ENCODE measurements around the gene ZNF197.
"Not testable (repeated sequence)": the region's sequence is repeated elsewhere in the genome, so short reads cannot be mapped to it uniquely, and the experiment has no call there.

The ZNF197 gene

GRCh38 chr3:44624749-44625480 is at the start of gene ZNF197:
Gene ZNF197, plus strand, starts transcription at chr3:44625036. Its CDS starts 4,119 bp downstream, at chr3:44629155.
- H3K4me3 ChIP-seq (ENCODE audit: low read depth, low read length), result peak within 1 kb of the TSS; percentile 87

- no peak overlapping the region for H3K4me3 ChIP-seq (ENCODE audit: low read depth, low read length)
Measured at GRCh38 chr3:44576613-44577012, 48.2 kb upstream of the ZNF197 start.

- not testable (repeated sequence) for H3K4me3 ChIP-seq (ENCODE audit: low read depth, low read length)
Measured at GRCh38 chr3:44577354-44577952, 47.4 kb upstream of the ZNF197 start.

GRCh38 chr3:44578316-44578715 is 46.5 kb upstream of the ZNF197 start:
- not testable (repeated sequence) for H3K4me3 ChIP-seq (ENCODE audit: low read depth, low read length)

DNA sequence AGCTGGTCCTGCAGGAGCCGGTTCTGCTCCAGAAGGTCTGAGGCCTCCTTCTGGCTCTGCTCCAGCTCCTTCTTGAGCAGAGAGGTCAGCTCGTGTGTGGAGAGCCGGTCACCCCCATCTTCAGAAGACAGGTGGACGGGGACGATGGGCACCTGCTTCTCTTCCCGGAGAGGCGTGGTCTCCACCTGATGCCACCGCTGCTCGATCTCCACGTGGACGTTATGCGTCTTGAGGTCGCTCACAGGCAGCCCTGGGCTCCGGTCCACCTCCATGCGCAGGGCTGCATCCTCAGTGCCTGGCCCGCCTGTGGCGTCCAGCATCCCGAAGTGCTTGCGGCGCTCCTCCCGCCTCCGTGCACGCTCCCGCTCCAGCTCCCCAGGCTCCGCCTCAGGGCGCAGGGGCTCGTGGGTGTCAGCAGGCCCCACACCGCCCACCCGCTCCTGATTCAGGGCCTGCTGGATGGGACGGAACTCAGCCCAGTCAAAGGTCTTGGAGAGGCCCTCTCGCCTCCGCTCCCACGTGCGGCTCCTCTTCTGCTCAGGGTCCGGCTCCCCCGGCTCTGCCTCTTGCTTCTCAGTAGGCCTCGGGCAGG is 45.8 kb upstream of the ZNF197 start:
- not testable (repeated sequence) for H3K4me3 ChIP-seq (ENCODE audit: low read depth, low read length)

DNA sequence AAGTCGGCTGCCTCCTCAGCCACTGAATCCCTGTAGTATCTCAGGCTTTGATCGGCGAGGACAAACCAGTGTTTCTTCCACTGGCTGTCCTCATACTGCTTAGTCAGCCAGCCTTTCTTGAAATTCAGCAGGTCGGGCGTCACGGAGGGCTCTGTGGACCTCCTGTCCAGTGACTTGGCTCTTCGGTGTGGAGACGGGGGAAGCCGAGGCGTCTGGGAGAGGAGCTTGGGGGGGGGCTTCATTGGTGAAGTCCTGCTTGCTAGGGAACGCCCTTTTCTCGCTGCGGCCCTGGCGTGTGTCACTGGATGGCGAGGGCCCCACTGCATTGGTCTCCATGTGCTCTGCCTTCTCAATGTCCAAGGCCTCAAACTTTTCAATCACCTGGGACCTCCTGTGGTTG is 45.1 kb upstream of the ZNF197 start:
- not testable (repeated sequence) for H3K4me3 ChIP-seq (ENCODE audit: low read depth, low read length)

GRCh38 chr3:44580971-44581370 is 43.9 kb upstream of the ZNF197 start:
- H3K4me3 ChIP-seq (ENCODE audit: low read depth, low read length), result not testable (repeated sequence)

DNA sequence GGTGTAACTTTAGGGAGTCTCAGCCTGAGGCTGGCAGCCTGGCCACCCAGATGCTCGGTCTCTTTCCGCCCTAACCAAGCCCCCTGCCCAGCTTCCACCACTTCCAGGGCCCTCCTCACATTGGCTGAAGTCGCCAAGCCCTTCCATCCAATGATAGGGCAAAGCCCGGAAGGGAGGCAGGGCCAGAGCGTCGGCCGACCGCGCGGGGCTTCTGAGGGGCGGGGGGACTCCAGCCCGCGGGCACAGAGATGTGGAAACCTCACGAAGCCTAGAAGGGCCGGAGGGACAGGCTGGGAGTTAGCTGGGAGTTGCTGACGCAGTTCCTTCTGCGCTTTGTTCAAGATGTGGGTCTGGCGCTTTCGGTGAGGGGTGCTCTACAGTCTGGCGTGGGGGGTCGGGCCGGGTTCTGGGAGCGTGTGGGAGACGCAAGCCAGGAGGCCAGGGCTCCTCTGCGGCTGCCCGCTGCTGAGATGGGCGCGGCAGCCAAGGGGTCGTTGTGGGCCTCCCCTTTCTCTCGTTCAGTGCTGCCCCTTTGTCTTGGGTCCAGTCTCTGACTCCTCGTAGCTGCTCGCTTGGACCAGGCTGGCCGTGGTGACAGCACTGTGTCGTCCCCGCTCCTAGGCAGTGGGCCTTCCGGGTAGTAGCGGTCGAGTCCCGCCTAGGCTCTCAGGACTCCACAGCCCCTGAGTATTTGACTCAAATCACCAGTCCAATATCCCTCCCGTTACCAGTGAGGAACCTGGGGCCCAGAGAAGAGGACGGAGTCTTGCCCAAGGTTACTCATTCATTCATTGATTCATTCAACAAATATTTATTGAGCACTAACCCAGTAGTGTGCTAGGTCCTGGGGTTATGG is 40.0 kb upstream of the ZNF197 start, which contains the start of gene ZNF660:
ZNF660 (plus strand) TSS at position 319 of the 856 bp plus-strand sequence. CDS start 9,230 bp downstream, outside the sequence.
- H3K4me3 ChIP-seq (ENCODE audit: low read depth, low read length), result peak within 1 kb of the TSS; percentile 94

GRCh38 chr3:44596621-44597020 is 28.2 kb upstream of the ZNF197 start:
- H3K4me3 ChIP-seq (ENCODE audit: low read depth, low read length), result no peak overlapping the region

DNA sequence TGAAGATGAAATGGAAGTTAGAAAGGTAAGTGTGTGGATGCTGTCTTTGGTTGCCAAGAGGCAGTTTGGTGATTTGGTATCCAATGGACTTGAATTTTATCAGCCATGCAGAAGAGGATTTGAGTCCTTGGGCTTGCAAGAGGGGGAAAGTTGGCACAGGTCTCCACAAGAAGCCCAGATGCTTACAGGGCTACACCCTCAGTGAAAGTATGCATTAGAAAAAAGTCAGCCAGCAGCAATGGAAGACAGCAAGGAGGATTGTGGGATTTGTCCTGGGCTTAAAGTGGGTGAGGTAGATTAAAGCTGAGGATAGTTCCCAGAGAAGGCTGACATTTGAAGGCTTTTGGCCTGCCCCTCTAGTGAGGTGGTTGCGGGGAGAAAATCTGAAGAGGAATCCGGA is 23.1 kb upstream of the ZNF197 start:
- H3K4me3 ChIP-seq (ENCODE audit: low read depth, low read length), result no peak overlapping the region

GRCh38 chr3:44612678-44613077 is 12.2 kb upstream of the ZNF197 start:
- no peak overlapping the region for H3K4me3 ChIP-seq (ENCODE audit: low read depth, low read length)

DNA sequence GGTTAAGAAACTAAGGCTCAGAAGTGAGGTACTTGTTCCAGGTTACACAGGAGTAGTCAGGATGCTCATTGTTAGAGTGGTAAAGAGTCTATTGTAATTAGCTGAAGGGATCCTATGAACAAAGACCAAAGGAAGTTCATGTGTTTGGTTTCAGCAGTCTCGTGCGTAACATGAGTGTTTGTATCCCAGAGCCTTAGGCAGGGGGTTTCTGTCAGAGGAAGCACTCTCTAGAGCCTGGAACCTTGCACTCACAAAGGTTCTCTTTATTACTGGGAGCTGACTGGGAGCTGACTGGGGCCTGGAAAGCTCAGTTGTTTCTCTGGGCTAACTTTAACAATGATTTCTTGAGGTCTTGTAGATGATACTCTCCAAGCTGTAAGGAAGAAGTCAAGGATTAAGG is 3.9 kb downstream of the ZNF197 start:
- no peak overlapping the region for H3K4me3 ChIP-seq (ENCODE audit: low read depth, low read length)

DNA sequence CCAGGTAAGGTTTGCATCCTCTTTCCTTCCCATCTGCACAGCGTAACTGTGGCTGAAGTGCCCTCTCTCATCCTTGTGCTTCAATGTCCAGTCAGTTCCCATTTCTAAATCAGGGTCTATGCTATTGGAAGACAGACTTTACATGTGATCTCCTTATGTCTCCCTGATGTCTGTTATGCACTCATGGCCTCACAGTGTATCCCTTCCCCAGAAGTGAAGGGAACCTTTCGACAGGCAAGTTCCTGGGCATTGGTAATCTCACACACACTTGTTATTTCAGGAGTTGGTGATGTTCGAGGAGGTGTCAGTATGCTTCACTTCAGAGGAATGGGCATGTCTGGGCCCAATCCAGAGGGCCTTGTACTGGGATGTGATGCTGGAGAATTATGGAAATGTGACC is 7.4 kb downstream of the ZNF197 start:
- no peak overlapping the region for H3K4me3 ChIP-seq (ENCODE audit: low read depth, low read length)

DNA sequence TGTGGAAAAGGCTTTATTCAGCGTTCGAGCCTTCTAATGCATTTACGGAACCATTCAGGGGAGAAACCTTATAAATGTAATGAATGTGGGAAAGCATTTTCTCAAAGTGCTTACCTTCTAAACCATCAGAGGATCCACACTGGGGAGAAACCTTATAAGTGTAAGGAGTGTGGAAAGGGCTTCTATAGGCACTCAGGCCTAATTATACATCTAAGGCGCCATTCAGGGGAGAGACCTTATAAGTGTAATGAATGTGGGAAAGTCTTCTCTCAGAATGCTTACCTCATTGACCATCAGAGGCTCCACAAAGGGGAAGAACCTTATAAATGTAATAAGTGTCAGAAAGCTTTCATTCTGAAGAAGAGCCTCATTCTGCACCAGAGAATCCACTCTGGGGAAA is 17.5 kb downstream of the ZNF197 start:
- no peak overlapping the region for H3K4me3 ChIP-seq (ENCODE audit: low read depth, low read length)

GRCh38 chr3:44643024-44643423 is 18.2 kb downstream of the ZNF197 start:
- H3K4me3 ChIP-seq (ENCODE audit: low read depth, low read length), result no peak overlapping the region

DNA sequence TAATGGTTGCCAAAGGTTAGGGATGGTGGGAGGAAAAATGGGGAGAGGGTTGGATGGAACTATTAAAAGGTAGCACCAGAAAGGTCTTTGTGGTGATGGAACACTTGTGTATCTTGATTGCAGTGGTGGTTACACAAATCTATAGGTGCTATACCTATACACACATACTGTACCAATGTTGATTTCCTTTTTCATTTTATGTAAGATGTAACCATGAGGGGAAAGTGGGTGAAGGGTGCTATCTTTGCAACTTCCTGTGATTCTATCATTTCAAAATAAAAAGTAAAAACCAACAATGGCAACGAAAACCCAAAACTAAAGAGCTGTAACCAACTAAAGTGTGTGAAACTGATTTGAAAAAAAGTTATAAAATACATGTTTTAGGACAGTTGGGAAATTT is 22.9 kb downstream of the ZNF197 start:
- no peak overlapping the region for H3K4me3 ChIP-seq (ENCODE audit: low read depth, low read length)

- peak within 1 kb of the TSS; percentile 89 for H3K4me3 ChIP-seq (ENCODE audit: low read depth, low read length)
Measured at GRCh38 chr3:44648564-44649229, 23.9 kb downstream of the ZNF197 start, which contains the start of gene ZNF35. Gene ZNF35, plus strand, starts transcription at chr3:44648732. Its CDS starts 2,336 bp downstream, at chr3:44651068.

- H3K4me3 ChIP-seq (ENCODE audit: low read depth, low read length), result peak overlapping the region; percentile 89
Measured at GRCh38 chr3:44649709-44650108, 24.9 kb downstream of the ZNF197 start.

DNA sequence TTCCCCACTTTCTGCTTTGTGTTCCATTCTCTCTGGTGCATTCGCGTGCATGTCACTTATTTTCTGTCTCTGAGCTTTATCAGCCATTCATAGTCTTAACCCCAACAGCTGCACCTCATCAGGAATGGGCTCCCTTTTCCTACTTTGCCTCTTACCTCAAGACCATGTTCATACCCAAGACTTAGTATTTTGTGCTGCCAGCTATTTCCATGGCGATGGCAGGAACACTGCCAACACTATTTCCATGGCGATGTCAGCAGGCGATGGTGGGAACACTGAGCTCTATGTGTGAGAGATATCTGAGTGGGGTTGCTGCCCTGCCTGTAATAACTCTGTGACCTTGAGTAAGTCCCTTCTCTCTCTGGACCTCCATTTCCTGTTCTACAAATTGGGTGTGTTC is 29.2 kb downstream of the ZNF197 start:
- no peak overlapping the region for H3K4me3 ChIP-seq (ENCODE audit: low read depth, low read length)

GRCh38 chr3:44659015-44659414 is 34.2 kb downstream of the ZNF197 start:
- no peak overlapping the region for H3K4me3 ChIP-seq (ENCODE audit: low read depth, low read length)

DNA sequence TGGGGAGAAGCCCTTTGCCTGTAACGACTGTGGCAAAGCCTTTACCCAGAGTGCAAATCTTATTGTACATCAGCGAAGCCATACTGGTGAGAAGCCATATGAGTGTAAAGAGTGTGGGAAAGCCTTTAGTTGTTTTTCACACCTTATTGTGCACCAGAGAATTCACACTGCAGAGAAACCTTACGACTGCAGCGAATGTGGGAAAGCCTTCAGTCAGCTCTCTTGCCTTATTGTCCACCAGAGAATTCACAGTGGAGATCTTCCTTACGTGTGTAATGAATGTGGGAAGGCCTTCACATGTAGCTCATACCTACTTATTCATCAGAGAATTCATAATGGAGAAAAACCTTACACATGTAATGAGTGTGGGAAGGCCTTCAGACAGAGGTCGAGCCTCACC is 34.6 kb downstream of the ZNF197 start:
- H3K4me3 ChIP-seq (ENCODE audit: low read depth, low read length), result no peak overlapping the region
